Suprapubic skin (tissue), 4 donors: Measurements from ENCODE around the gene PDGFRA. TPM values are rescaled to one million over a fixed set of nuclear protein-coding genes. Genes with fewer than 3 reads are reported as not detected.
A peak's percentile ranks its signal among the peaks of the same experiment; 100 is the strongest.

Experiments used
- DNase-seq, 2 donors: peaks; one replicate each; pipeline ENCODE4 v3.0.0-alpha.2; 2019; ENCODE audit warnings: low spot score in 2 of 2
- H3K27ac ChIP-seq: fragments of 200-600 bp; sonication (generic); one replicate; pipeline ENCODE4 v1.5.1; 2019
- H3K27me3 ChIP-seq: fragments of 200-600 bp; sonication (generic); one replicate; pipeline ENCODE4 v1.5.1; 2019
- H3K36me3 ChIP-seq: fragments of 200-600 bp; sonication (generic); one replicate; pipeline ENCODE4 v1.5.1; 2019
- H3K4me1 ChIP-seq: fragments of 200-600 bp; sonication (generic); one replicate; pipeline ENCODE4 v1.5.1; 2019
- H3K4me3 ChIP-seq: fragments of 200-600 bp; sonication (generic); one replicate; pipeline ENCODE4 v1.5.1; 2019; ENCODE audit warnings: mild to moderate bottlenecking
- H3K9me3 ChIP-seq: fragments of 200-600 bp; sonication (generic); one replicate; pipeline ENCODE4 v1.5.1; 2019
- CTCF ChIP-seq, 2 donors: fragments of 200-600 bp in 1 of 2; fragments of 450-650 bp in 1 of 2; sonication (generic) in 1 of 2; IDR thresholded peaks; one replicate each; pipeline ENCODE4 v1.5.1; 2016 to 2019; ENCODE audit warnings: antibody characterized with exemption in 2 of 2, mild to moderate bottlenecking in 1 of 2, moderate library complexity in 1 of 2
- EP300 ChIP-seq: sonication (generic); formaldehyde crosslinking; IDR thresholded peaks from one replicate; pipeline ENCODE4 v1.6.1; 2017; ENCODE audit warnings: antibody characterized with exemption
- POLR2A ChIP-seq, 2 donors: fragments of 450-650 bp; IDR thresholded peaks; one replicate each; pipeline ENCODE4 v1.6.1; 2017; ENCODE audit warnings: antibody characterized with exemption in 2 of 2, mild to moderate bottlenecking in 2 of 2, moderate library complexity in 2 of 2
- POLR2AphosphoS5 ChIP-seq, 3 donors: sonication (generic); formaldehyde crosslinking; IDR thresholded peaks; one replicate each; pipeline ENCODE4 v1.6.1; 2017; ENCODE audit warnings: antibody characterized with exemption in 3 of 3
- WGBS: methylation state at CpG from one replicate; pipeline ENCODE4 v1.1.5; 2018; 5-methylcytosine and 5-hydroxymethylcytosine counted together
- total RNA-seq, 4 donors: library from RNA; depleted of rRNA; stranded (reverse); fragments of >200 nt; gene quantifications; one replicate each; pipeline ENCODE4 v1.1.0, GENCODE V29; 2016

The PDGFRA gene
- total RNA-seq, 4 donors from 2014 or later, result 14.6 to 25.1 (median 17.1) TPM

GRCh38 chr4:54187148-54187547 lies 41.9 kb upstream of the PDGFRA start:
- TF ChIP-seq POLR2A (IDR thresholded peaks at IDR 0.05) (no peak), POLR2AphosphoS5 (IDR thresholded peaks at IDR 0.05) (no peak), EP300 (no peak), CTCF (IDR thresholded peaks at IDR 0.05) (no peak)
- H3K27ac ChIP-seq, result no peak overlapping the region
- H3K4me1 ChIP-seq, result no peaks in the 10 kb centered on the region
- no peak for DNase-seq
- H3K27me3 ChIP-seq, result no peaks in the 10 kb centered on the region
- H3K4me3 ChIP-seq, result no peak overlapping the region
- no peaks in the 10 kb centered on the region for H3K9me3 ChIP-seq
- no peaks in the 10 kb centered on the region for H3K36me3 ChIP-seq
- 85% methylated on average over 9 of the region's 9 CpGs for WGBS

- DNase-seq, result no peak
- no peak for TF ChIP-seq POLR2AphosphoS5 (IDR thresholded peaks at IDR 0.05)
- no peak for TF ChIP-seq CTCF (IDR thresholded peaks at IDR 0.05)
- TF ChIP-seq POLR2A (IDR thresholded peaks at IDR 0.05), result no peak
- no peak for TF ChIP-seq EP300
- WGBS, result 36% methylated on average over 2 of the region's 2 CpGs
- Histone ChIP-seq H3K36me3 (no peaks in the 10 kb centered on the region), H3K27me3 (no peaks in the 10 kb centered on the region), H3K4me1 (no peaks in the 10 kb centered on the region), H3K9me3 (no peaks in the 10 kb centered on the region), H3K27ac (no peak overlapping the region), H3K4me3 (no peak overlapping the region)
Observed at GRCh38 chr4:54189140-54189539, 40.0 kb upstream of the PDGFRA start.

- Histone ChIP-seq H3K4me3 (no peak overlapping the region), H3K27ac (no peak overlapping the region), H3K4me1 (peaks cover 4% of the 10 kb centered on the region), H3K9me3 (no peaks in the 10 kb centered on the region), H3K36me3 (no peaks in the 10 kb centered on the region), H3K27me3 (no peaks in the 10 kb centered on the region)
- DNase-seq, result no peak
- no peak for TF ChIP-seq EP300
- no peak for TF ChIP-seq POLR2AphosphoS5 (IDR thresholded peaks at IDR 0.05)
- TF ChIP-seq POLR2A (IDR thresholded peaks at IDR 0.05), result no peak
- no peak for TF ChIP-seq CTCF (IDR thresholded peaks at IDR 0.05)
- WGBS, result 92% methylated on average over 16 of the region's 16 CpGs
Observed at GRCh38 chr4:54192811-54193210, 36.3 kb upstream of the PDGFRA start.

GRCh38 chr4:54197926-54198325 lies 31.2 kb upstream of the PDGFRA start:
- Histone ChIP-seq H3K27me3 (no peaks in the 10 kb centered on the region), H3K4me3 (no peak overlapping the region), H3K27ac (peak overlapping the region; percentile 60), H3K4me1 (peaks cover 4% of the 10 kb centered on the region), H3K36me3 (no peaks in the 10 kb centered on the region), H3K9me3 (no peaks in the 10 kb centered on the region)
- 78% methylated on average over 2 of the region's 2 CpGs for WGBS
- TF ChIP-seq EP300, result no peak
- TF ChIP-seq CTCF (IDR thresholded peaks at IDR 0.05), result no peak
- TF ChIP-seq POLR2AphosphoS5 (IDR thresholded peaks at IDR 0.05), result no peak
- no peak for TF ChIP-seq POLR2A (IDR thresholded peaks at IDR 0.05)
- no peak for DNase-seq

DNA sequence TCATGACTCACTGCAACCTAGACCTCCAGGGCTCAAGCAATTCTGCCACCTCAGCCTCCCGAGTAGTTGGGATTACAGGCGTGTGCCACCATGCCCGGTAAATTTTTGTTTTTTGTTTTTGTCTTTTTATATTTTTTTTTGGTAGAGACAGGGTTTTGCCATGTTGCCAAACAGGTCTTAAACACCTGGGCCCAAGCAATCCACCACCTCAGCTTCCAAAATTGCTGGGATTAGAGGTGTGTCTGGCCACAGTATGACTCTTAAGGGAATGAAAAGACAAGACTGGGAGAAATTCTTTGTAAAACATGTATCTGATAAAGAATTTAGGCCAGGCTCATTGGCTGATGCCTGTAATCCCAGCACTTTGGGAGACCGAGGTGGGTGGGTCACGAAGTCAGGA lies 29.2 kb upstream of the PDGFRA start:
- H3K4me1 ChIP-seq, result peaks cover 4% of the 10 kb centered on the region
- H3K4me3 ChIP-seq, result no peak overlapping the region
- no peaks in the 10 kb centered on the region for H3K27me3 ChIP-seq
- H3K36me3 ChIP-seq, result no peaks in the 10 kb centered on the region
- H3K9me3 ChIP-seq, result no peaks in the 10 kb centered on the region
- DNase-seq, result no peak
- 79% methylated on average over 5 of the region's 5 CpGs for WGBS
- TF ChIP-seq CTCF (IDR thresholded peaks at IDR 0.05) (no peak), POLR2A (IDR thresholded peaks at IDR 0.05) (no peak), POLR2AphosphoS5 (IDR thresholded peaks at IDR 0.05) (no peak), EP300 (no peak)
- H3K27ac ChIP-seq, result no peak overlapping the region
